Esophagus muscularis mucosa (tissue), 4 donors: Measurements from ENCODE around the gene SLC25A18. TPM values are rescaled to one million over a fixed set of nuclear protein-coding genes. Genes with fewer than 3 reads are reported as not detected.
"Not testable (repeated sequence)": the region's sequence is repeated elsewhere in the genome, so short reads cannot be mapped to it uniquely, and the experiment has no call there.

Source experiments
- DNase-seq: peaks from one replicate; pipeline ENCODE4 v3.0.0-alpha.2; 2017; ENCODE audit errors: extremely low spot score
- H3K27ac ChIP-seq, 4 donors: fragments of 200-600 bp; sonication (generic); replicated peaks in 1 of 4; 1 replicate in 3 of 4; 2 replicates in 1 of 4; pipeline ENCODE4 v1.5.1; 2016 to 2019; ENCODE audit warnings: mild to moderate bottlenecking in 1 of 4
- H3K27me3 ChIP-seq, 4 donors: fragments of 200-600 bp; sonication (generic); one replicate each; pipeline versions ENCODE4 v1.5.1 to v1.6.0; 2016 to 2019
- H3K36me3 ChIP-seq, 4 donors: fragments of 200-600 bp; sonication (generic); one replicate each; pipeline ENCODE4 v1.5.1; 2016 to 2019
- H3K4me1 ChIP-seq, 4 donors: fragments of 200-600 bp; sonication (generic); one replicate each; pipeline ENCODE4 v1.5.1; 2016 to 2019
- H3K4me3 ChIP-seq, 4 donors: fragments of 200-600 bp; sonication (generic); 1 replicate in 2 of 4; 2 replicates in 2 of 4; pipeline ENCODE4 v1.5.1; 2016 to 2019; ENCODE audit warnings: mild to moderate bottlenecking in 4 of 4, moderate library complexity in 1 of 4
- H3K9me3 ChIP-seq, 4 donors: fragments of 200-600 bp; sonication (generic); 1 replicate in 3 of 4; 2 replicates in 1 of 4; pipeline ENCODE4 v1.5.1; 2016 to 2019
- EP300 ChIP-seq: sonication (generic); formaldehyde crosslinking; IDR thresholded peaks from one replicate; pipeline ENCODE4 v1.6.1; 2017; ENCODE audit warnings: antibody characterized with exemption
- POLR2A ChIP-seq: fragments of 450-650 bp; IDR thresholded peaks from one replicate; pipeline ENCODE4 v1.6.1; 2017; ENCODE audit warnings: antibody characterized with exemption, moderate library complexity, mild to moderate bottlenecking, low read depth
- POLR2AphosphoS5 ChIP-seq, 2 donors: sonication (generic); formaldehyde crosslinking; IDR thresholded peaks; one replicate each; pipeline ENCODE4 v1.6.1; 2017; ENCODE audit warnings: antibody characterized with exemption in 2 of 2
- WGBS: methylation state at CpG from one replicate; pipeline ENCODE4 v1.1.5; 2018; 5-methylcytosine and 5-hydroxymethylcytosine counted together
- intact Hi-C: fragments of 100-400 bp; cut with DNase I; formaldehyde crosslinking; loops from one replicate; pipeline ENCODE4 v1.15.1; 2023
- total RNA-seq, 4 donors: library from RNA; depleted of rRNA; stranded (reverse); fragments of >200 nt; gene quantifications; one replicate each; pipeline versions ENCODE4 v1.1.0 to v1.2.1, GENCODE V29; 2016
- TF ChIP-seq, protein P1 (sequence below), 3 experiments: fragments of 200-600 bp in 2 of 3; fragments of 450-650 bp in 1 of 3; sonication (generic) in 2 of 3; IDR thresholded peaks; one replicate each; pipeline ENCODE4 v1.5.1; 2017 to 2019; ENCODE audit warnings: antibody characterized with exemption in 3 of 3, mild to moderate bottlenecking in 2 of 3, moderate library complexity in 1 of 3

Gene SLC25A18, protein sequence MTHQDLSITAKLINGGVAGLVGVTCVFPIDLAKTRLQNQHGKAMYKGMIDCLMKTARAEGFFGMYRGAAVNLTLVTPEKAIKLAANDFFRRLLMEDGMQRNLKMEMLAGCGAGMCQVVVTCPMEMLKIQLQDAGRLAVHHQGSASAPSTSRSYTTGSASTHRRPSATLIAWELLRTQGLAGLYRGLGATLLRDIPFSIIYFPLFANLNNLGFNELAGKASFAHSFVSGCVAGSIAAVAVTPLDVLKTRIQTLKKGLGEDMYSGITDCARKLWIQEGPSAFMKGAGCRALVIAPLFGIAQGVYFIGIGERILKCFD
- 1 to 10 TPM in 3 of 4 donors, under 1 TPM in 1; 0.42 to 2.8 (median 1.8) TPM for total RNA-seq

DNA sequence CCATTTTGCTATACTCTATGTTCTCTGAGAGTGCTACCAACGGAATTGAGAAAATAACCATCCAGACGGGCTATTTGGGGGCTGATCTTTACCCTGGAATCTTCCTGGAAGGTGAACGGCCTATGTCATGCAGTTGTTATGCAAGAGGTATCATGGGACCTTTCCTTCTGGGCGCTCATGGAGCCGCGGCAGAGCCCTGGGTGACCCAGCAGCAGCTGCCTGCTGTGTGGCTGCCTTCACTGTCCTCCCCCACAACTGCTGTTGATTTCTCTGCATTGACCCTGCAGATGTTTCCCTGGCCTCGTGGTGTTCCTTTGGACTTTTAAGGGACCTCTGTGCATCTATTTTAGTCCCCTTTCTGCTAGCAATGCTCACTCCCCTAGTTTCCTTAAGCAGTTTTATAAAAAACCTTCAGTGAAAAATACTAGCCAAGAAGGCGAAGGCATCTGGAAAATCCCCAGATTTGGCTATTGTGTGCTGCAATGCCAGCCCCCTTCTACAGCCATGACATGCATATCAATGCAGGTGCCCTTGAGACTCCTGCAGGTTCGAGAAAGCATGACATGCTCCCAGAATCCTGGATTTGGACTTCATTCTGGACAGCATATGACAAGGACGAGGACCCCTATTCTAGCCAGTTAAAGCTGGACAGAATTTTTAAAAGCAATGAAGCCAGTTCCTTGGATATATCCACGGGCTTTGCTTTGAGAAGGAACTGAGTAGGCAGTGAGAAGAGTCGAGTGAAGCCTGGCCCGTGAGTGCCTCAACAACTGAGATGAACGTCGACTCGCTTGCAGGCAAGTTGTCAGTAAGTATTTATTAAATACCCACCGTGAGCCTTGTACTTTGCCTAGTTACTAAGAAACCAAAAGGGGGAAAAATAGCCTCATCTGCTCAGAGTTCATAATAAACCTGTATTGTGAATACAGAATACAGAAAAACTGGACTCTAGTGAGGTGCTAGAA is at the start of gene SLC25A18:
Gene SLC25A18, plus strand, starts transcription at position 593 of the 965 bp plus-strand sequence. CDS start 16,447 bp downstream, outside the sequence.
- intact Hi-C loops: loop anchor here (2.0 to 10.0 kb wide), 3 partner anchors 76 to 174 kb away; partner anchors contain the start of gene BCL2L13
- peak within 1 kb of the TSS; percentile 68 to 95 (median 80) for H3K27ac ChIP-seq
- TF ChIP-seq POLR2A: no peak
- TF ChIP-seq, protein P1, sequence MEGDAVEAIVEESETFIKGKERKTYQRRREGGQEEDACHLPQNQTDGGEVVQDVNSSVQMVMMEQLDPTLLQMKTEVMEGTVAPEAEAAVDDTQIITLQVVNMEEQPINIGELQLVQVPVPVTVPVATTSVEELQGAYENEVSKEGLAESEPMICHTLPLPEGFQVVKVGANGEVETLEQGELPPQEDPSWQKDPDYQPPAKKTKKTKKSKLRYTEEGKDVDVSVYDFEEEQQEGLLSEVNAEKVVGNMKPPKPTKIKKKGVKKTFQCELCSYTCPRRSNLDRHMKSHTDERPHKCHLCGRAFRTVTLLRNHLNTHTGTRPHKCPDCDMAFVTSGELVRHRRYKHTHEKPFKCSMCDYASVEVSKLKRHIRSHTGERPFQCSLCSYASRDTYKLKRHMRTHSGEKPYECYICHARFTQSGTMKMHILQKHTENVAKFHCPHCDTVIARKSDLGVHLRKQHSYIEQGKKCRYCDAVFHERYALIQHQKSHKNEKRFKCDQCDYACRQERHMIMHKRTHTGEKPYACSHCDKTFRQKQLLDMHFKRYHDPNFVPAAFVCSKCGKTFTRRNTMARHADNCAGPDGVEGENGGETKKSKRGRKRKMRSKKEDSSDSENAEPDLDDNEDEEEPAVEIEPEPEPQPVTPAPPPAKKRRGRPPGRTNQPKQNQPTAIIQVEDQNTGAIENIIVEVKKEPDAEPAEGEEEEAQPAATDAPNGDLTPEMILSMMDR (IDR thresholded peaks at IDR 0.05): peak in 1 of 3 experiments; percentile 14
- TF ChIP-seq EP300: no peak
- peak; percentile 52 to 70 for TF ChIP-seq POLR2AphosphoS5 (IDR thresholded peaks at IDR 0.05)

GRCh38 chr22:17513612-17514011 is 49.7 kb upstream of the SLC25A18 start:
- no peak for TF ChIP-seq POLR2AphosphoS5 (IDR thresholded peaks at IDR 0.05)
- no peak for TF ChIP-seq POLR2A
- TF ChIP-seq, protein P1 (IDR thresholded peaks at IDR 0.05): no peak
- no peak for TF ChIP-seq EP300
- no peak for DNase-seq
- peaks cover 0 to 13% (median 0%) of the 10 kb centered on the region in 4 donors for H3K36me3 ChIP-seq
- H3K9me3 ChIP-seq: no peaks in the 10 kb centered on the region
- peak overlapping the region in 2 of 4 donors; percentile 13 to 52 for H3K27ac ChIP-seq
- H3K4me1 ChIP-seq: peaks cover 6 to 13% (median 9%) of the 10 kb centered on the region in 4 donors
- H3K4me3 ChIP-seq: no peak overlapping the region
- intact Hi-C loops: no loop called here
- H3K27me3 ChIP-seq: no peaks in the 10 kb centered on the region
- 21% methylated on average over 2 of the region's 2 CpGs for WGBS

More for the DNA sequence above, at the start of gene SLC25A18:
- H3K36me3 ChIP-seq: no peaks in the 10 kb centered on the region
- 70% methylated on average over 17 of the region's 17 CpGs for WGBS
- H3K4me1 ChIP-seq: peaks cover 24 to 36% (median 31%) of the 10 kb centered on the region in 4 donors
- no peaks in the 10 kb centered on the region for H3K27me3 ChIP-seq
- H3K4me3 ChIP-seq: peak within 1 kb of the TSS in 3 of 4 donors; percentile 12 to 27 (median 14)
- no peaks in the 10 kb centered on the region for H3K9me3 ChIP-seq
- DNase-seq: no peak

- DNase-seq: no peak
- H3K9me3 ChIP-seq: no peaks in the 10 kb centered on the region
- H3K4me3 ChIP-seq: no peak overlapping the region
- no peaks in the 10 kb centered on the region for H3K27me3 ChIP-seq
- WGBS: 56% methylated on average over 7 of the region's 7 CpGs
- TF ChIP-seq POLR2AphosphoS5 (IDR thresholded peaks at IDR 0.05) (no peak), EP300 (no peak), POLR2A (no peak)
- TF ChIP-seq, protein P1 (IDR thresholded peaks at IDR 0.05): no peak
- peaks cover 6 to 13% (median 9%) of the 10 kb centered on the region in 4 donors for H3K4me1 ChIP-seq
- intact Hi-C loops: no loop called here
- H3K27ac ChIP-seq: peak overlapping the region in 2 of 4 donors; percentile 13 to 52
- H3K36me3 ChIP-seq: peaks cover 0 to 13% (median 0%) of the 10 kb centered on the region in 4 donors
Measured at GRCh38 chr22:17514084-17514483, 49.2 kb upstream of the SLC25A18 start.

DNA sequence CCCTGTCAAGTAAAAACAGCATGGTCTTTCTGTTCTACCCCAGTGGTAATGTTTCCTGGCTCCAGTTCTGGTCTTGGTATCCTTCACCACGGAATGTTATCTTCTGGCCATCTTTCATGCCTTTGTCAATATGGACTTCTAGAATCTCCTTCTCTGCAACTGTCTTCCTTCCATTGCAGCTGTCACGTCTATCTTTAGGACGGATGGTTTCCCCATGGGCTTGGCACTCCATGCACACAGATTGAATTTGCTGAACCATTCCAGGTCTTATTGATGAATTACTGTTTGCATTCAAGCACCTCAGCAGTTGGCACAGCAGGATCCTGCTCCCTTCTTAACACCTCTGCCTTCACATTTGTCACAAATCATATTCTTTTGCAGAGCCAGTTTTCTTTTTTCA is 44.9 kb upstream of the SLC25A18 start:
- Histone ChIP-seq H3K36me3 (no peaks in the 10 kb centered on the region), H3K4me1 (peaks cover 5 to 11% (median 9%) of the 10 kb centered on the region in 4 donors), H3K27me3 (no peaks in the 10 kb centered on the region), H3K27ac (no peak overlapping the region), H3K4me3 (no peak overlapping the region), H3K9me3 (no peaks in the 10 kb centered on the region)
- DNase-seq: no peak
- intact Hi-C loops: no loop called here
- TF ChIP-seq EP300 (no peak), POLR2AphosphoS5 (IDR thresholded peaks at IDR 0.05) (no peak), POLR2A (no peak)
- TF ChIP-seq, protein P1 (IDR thresholded peaks at IDR 0.05): no peak
- WGBS: 64% methylated on average over 3 of the region's 3 CpGs

DNA sequence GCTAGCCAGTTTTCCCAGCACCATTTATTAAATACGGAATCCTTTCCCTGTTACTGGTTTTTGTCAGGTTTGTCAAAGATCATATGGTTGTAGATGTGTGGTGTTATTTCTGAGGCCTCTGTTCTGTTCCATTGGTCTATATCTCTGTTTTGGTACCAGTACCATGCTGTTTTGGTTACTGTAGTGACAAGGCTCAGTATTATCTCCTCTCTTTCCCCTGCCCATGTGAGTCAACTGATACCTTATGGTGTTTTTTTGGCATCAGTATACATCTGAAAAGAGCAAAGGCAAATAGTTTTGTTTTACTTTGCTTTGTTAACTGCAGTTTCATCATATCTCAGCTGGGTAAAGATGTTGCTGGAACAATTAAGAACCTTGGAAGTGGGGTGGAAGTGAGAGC is 41.3 kb upstream of the SLC25A18 start:
- DNase-seq, H3K27me3 ChIP-seq, H3K27ac ChIP-seq, intact Hi-C loops, H3K4me1 ChIP-seq, H3K4me3 ChIP-seq, H3K9me3 ChIP-seq: not testable (repeated sequence)
- 96% methylated on average over 1 of the region's 1 CpG for WGBS
- peaks cover 0 to 15% (median 0%) of the 10 kb centered on the region in 4 donors for H3K36me3 ChIP-seq
